Mesothelial cell of epicardium (in vitro differentiated cells): ENCODE measurements around the gene PTPRH. TPM values are rescaled to one million over a fixed set of nuclear protein-coding genes. Genes with fewer than 3 reads are reported as not detected.

Experiments used
- DNase-seq, 2 experiments: peaks; one replicate each; pipeline ENCODE4 v3.0.0; 2021; ENCODE audit warnings: low spot score in 2 of 2; ENCODE audit not compliant: unreplicated experiment in 2 of 2
- H3K27ac Mint-ChIP-seq: 2 replicates; pipeline ENCODE4 v1.8.0; 2021; ENCODE audit warnings: mixed read lengths
- H3K27me3 Mint-ChIP-seq: 2 replicates; pipeline ENCODE4 v1.8.0; 2021; ENCODE audit warnings: low read depth, mixed read lengths
- H3K36me3 Mint-ChIP-seq: 2 replicates; pipeline ENCODE4 v1.8.0; 2021; ENCODE audit warnings: mixed read lengths
- H3K4me1 Mint-ChIP-seq: 2 replicates; pipeline ENCODE4 v1.8.0; 2021; ENCODE audit warnings: mixed read lengths
- H3K4me3 Mint-ChIP-seq: 2 replicates; pipeline ENCODE4 v1.8.0; 2021; ENCODE audit warnings: mild to moderate bottlenecking, moderate library complexity, mixed read lengths
- H3K9me3 Mint-ChIP-seq: 2 replicates; pipeline ENCODE4 v1.8.0; 2021; ENCODE audit warnings: mixed read lengths
- total RNA-seq: library from RNA; stranded (reverse); gene quantifications from 3 replicates; pipeline ENCODE4 v1.2.1, GENCODE V29; 2021
- TF ChIP-seq, protein P1 (sequence below): fragments of 200-600 bp; sonication (generic); IDR thresholded peaks from one replicate; pipeline ENCODE4 v1.5.0; 2021; ENCODE audit warnings: antibody characterized with exemption; ENCODE audit not compliant: unreplicated experiment

Gene PTPRH
- total RNA-seq, 1 donor from 2014 or later, result 10.4 TPM

DNA sequence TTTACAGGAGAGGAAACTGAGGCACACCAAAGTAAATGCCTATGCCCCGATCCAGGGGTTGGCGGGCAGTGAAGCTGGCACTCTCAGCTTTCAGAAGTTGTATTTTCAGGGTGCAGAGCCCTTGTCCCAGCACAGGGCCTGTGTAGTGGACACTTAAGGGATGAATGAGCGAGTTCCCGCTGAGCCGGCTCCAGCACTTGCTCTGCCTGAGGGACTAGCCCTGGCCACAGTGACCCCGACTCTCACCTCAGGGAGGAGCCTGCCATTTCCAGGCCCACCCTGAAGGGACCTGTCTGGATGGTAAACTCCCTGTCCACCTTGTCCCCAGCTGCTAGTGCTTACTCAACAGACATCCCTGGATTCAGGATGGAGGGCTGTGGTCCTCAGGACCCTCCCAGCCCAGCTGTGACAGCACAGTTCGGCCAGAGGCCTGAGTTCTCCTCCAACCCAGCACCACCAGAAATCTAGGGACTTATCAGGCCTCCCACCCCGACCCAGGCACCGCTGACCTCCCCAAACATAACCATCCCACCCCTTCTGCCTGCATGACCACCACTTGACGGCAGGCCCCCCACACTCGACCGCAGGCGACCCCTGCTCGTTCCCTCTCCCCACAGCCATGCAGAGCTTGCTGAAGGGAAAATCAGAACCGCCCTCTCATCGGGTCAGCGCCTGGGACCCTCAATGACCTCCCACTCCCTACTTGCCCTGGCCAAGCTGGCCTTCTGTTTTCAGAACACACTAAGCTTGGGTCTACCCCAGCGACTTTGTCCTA lies 41.1 kb upstream of the PTPRH start:
- Mint-ChIP-seq H3K4me1 (peaks cover 8% of the 10 kb centered on the region), H3K27ac (no peak overlapping the region), H3K9me3 (no peaks in the 10 kb centered on the region), H3K27me3 (no peaks in the 10 kb centered on the region), H3K36me3 (no peaks in the 10 kb centered on the region), H3K4me3 (no peak overlapping the region)
- DNase-seq, result no peak
- TF ChIP-seq, protein P1, sequence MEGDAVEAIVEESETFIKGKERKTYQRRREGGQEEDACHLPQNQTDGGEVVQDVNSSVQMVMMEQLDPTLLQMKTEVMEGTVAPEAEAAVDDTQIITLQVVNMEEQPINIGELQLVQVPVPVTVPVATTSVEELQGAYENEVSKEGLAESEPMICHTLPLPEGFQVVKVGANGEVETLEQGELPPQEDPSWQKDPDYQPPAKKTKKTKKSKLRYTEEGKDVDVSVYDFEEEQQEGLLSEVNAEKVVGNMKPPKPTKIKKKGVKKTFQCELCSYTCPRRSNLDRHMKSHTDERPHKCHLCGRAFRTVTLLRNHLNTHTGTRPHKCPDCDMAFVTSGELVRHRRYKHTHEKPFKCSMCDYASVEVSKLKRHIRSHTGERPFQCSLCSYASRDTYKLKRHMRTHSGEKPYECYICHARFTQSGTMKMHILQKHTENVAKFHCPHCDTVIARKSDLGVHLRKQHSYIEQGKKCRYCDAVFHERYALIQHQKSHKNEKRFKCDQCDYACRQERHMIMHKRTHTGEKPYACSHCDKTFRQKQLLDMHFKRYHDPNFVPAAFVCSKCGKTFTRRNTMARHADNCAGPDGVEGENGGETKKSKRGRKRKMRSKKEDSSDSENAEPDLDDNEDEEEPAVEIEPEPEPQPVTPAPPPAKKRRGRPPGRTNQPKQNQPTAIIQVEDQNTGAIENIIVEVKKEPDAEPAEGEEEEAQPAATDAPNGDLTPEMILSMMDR, result no peak

DNA sequence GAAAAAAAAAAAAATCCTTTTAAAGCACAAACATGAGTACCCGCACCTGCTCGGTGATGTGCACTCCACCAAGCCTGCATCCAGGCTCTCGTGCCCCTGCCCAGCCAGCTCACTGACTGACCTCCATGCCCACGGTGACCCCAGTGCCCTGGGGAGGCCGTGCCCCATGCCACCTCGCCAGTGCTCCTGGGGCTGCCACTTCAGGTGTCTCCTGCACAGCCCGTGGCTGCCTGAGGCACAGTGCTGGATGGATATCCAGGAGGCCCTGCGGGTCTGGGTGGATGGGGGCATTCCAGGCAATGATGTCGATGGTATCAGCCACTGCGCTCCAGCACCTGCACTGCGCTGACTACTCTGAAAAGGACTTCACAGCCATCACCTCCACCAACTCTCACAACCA lies 40.5 kb upstream of the PTPRH start:
- Mint-ChIP-seq H3K27me3 (no peaks in the 10 kb centered on the region), H3K9me3 (no peaks in the 10 kb centered on the region), H3K27ac (no peak overlapping the region), H3K4me3 (no peak overlapping the region), H3K4me1 (peaks cover 6% of the 10 kb centered on the region), H3K36me3 (no peaks in the 10 kb centered on the region)
- TF ChIP-seq, protein P1, result no peak
- DNase-seq, result no peak

DNA sequence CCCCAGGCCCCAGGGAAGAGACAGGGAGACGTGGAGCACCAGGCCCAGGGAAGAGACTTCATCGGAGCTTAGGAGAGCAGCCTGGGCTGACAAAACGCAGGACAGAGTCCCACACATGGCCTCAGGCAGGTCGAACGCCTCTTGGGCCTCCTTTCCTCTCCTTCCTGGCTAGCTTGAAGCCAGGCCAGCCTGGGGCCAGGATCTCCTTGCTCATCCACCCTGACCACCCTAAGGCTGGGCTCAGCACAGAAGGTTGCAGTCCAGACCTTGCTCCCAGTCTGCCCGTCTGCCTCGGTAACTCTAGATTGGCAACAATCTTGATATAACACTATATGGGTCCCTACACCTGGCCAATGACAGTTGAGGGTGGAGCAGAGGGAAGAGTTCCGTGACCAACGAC lies 39.4 kb upstream of the PTPRH start:
- Mint-ChIP-seq H3K27ac (no peak overlapping the region), H3K36me3 (no peaks in the 10 kb centered on the region), H3K4me1 (peaks cover 4% of the 10 kb centered on the region), H3K27me3 (no peaks in the 10 kb centered on the region), H3K9me3 (no peaks in the 10 kb centered on the region), H3K4me3 (no peak overlapping the region)
- DNase-seq, result no peak
- TF ChIP-seq, protein P1, result no peak

DNA sequence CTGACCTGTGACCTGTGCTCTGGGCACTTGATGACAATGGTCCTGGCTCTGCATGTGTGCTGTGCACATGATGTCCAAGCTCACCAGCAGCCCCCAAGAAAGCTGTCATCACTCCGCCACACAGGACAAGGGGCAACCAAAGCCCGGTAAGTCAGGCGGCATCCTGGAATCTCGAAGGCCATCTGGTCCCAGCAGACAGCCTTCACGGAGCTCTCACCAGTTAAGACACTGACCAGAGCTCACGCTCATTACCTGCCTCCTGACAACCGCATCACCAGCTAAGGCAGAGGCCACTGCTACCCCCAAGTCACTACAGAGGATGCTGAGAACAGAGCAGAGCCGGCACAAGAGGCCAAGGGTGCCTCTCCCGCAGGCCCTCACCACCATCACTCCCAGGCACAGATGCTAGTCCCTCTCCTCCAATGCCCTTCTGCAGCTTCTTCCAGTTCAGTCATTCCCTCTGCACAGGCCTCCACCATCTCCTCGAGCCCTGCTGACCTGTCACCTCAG lies 38.9 kb upstream of the PTPRH start:
- TF ChIP-seq, protein P1, result no peak
- Mint-ChIP-seq H3K27ac (no peak overlapping the region), H3K36me3 (no peaks in the 10 kb centered on the region), H3K27me3 (no peaks in the 10 kb centered on the region), H3K4me3 (no peak overlapping the region), H3K4me1 (peaks cover 4% of the 10 kb centered on the region), H3K9me3 (no peaks in the 10 kb centered on the region)
- no peak for DNase-seq

DNA sequence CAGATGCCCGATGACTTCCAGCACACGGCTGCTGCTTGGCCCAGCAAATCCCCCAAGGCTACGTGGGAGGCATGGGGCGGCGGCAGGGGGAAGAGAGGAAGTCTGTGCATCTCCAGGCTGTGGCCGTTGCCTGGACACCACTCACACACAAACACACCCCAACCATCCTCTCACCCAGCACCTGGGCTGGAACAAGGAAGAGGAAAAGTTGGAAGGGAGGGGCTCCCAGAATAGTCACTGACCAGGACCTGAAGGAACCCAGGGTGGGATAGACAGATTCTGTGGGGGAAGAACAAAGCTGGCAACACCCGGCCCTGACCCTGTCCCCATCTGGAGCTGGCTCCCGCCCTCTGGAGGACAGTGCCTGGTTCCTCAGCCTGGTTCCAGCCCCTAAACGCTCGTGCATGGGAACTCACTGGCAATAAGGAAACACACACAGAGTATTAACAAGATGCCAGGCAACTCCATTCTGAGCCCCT lies 38.4 kb upstream of the PTPRH start:
- no peak overlapping the region for H3K27ac Mint-ChIP-seq
- TF ChIP-seq, protein P1, result no peak
- H3K36me3 Mint-ChIP-seq, result peaks cover 2% of the 10 kb centered on the region
- H3K27me3 Mint-ChIP-seq, result no peaks in the 10 kb centered on the region
- no peak for DNase-seq
- no peak overlapping the region for H3K4me3 Mint-ChIP-seq
- no peaks in the 10 kb centered on the region for H3K9me3 Mint-ChIP-seq
- H3K4me1 Mint-ChIP-seq, result peaks cover 4% of the 10 kb centered on the region
